K562 (cell line): ENCODE data around the gene TMEM53. TPM values are rescaled to one million over a fixed set of nuclear protein-coding genes. Genes with fewer than 3 reads are reported as not detected.

Source experiments
- ARNT ChIP-seq, 2 experiments: fragments of 450-650 bp; IDR thresholded peaks; 2 replicates each; pipeline ENCODE4 v1.6.1; 2016; ENCODE audit warnings: mild to moderate bottlenecking in 1 of 2
- GTF2A2 ChIP-seq: IDR thresholded peaks from 2 replicates; pipeline ENCODE4 v1.6.1; 2016; ENCODE audit warnings: mild to moderate bottlenecking, missing genetic modification characterization, missing compliant biosample characterization
- NR1H2 ChIP-seq: sonication (generic); formaldehyde crosslinking; IDR thresholded peaks from 2 replicates; pipeline ENCODE4 v1.4.0; 2020; ENCODE audit warnings: mild to moderate bottlenecking, missing genetic modification reagents
- PHF21A ChIP-seq: fragments of 450-650 bp; IDR thresholded peaks from 2 replicates; pipeline ENCODE4 v1.6.1; 2017; ENCODE audit warnings: low read depth, borderline replicate concordance
- PHF8 ChIP-seq: fragments of 200-600 bp; sonication (generic); IDR thresholded peaks from 2 replicates; pipeline ENCODE4 v1.6.1; 2012; ENCODE audit warnings: mixed run types, mild to moderate bottlenecking, inconsistent platforms, low read length, moderate library complexity, borderline replicate concordance
- PTRF ChIP-seq: fragments of 450-650 bp; IDR thresholded peaks from 2 replicates; pipeline ENCODE4 v1.6.1; 2016; ENCODE audit warnings: mild to moderate bottlenecking, missing genetic modification characterization, missing compliant biosample characterization
- RBM25 ChIP-seq: fragments of 200-400 bp; formaldehyde crosslinking; IDR thresholded peaks from 2 replicates; pipeline ENCODE4 v1.6.1; 2018; ENCODE audit warnings: low read length, low read depth, moderate library complexity; ENCODE audit not compliant: severe bottlenecking
- RFX5 ChIP-seq: IDR thresholded peaks from 2 replicates; pipeline ENCODE4 v1.6.1; 2011; ENCODE audit warnings: low read depth, mild to moderate bottlenecking, improper control_type of control experiment, low read length
- TARDBP ChIP-seq: fragments of 450-650 bp; IDR thresholded peaks from 2 replicates; pipeline ENCODE4 v1.6.1; 2016
- ZFP36 ChIP-seq: fragments of 150-350 bp; IDR thresholded peaks from 2 replicates; pipeline ENCODE4 v1.6.1; 2018; ENCODE audit warnings: low read length, low read depth; ENCODE audit not compliant: partially characterized antibody
- ZNF253 ChIP-seq: fragments of 250-450 bp; sonication (Bioruptor Pico); conservative IDR thresholded peaks from 2 replicates; pipeline ENCODE4 v1.6.1; 2021; ENCODE audit warnings: mild to moderate bottlenecking
- ZNF79 ChIP-seq: fragments of 250-450 bp; sonication (Bioruptor Pico); IDR thresholded peaks from 2 replicates; pipeline ENCODE4 v1.4.0; 2020; ENCODE audit warnings: low read depth, mild to moderate bottlenecking, moderate library complexity
- polyA plus RNA-seq, 8 experiments: library from polyadenylated mRNA; depleted of rRNA in 4 of 8; stranded (reverse) in 5 of 8; unstranded in 3 of 8; fragments of >200 nt; fragmentation: Nextera tagmentation in 2 of 8; fragmentation: Illumina TruSeq in 1 of 8; extraction: Ambion mirVana in 2 of 8; extraction: Trizol in 1 of 8; gene quantifications; 2 replicates each; pipeline versions ENCODE4 v1.2.1 to v1.2.3, GENCODE V29; 2011 to 2014; ENCODE audit warnings: inconsistent platforms in 1 of 8, missing spikeins in 1 of 8
- total RNA-seq, 7 experiments: library from RNA; depleted of rRNA in 6 of 7; stranded (reverse); fragments of >200 nt in 6 of 7; fragmentation: Illumina TruSeq in 2 of 7; extraction: Trizol in 2 of 7; gene quantifications; 2 replicates each; pipeline versions ENCODE4 v1.2.1 to v1.2.3, GENCODE V29; 2011 to 2021; ENCODE audit warnings: low replicate concordance in 1 of 7
- TF ChIP-seq, protein P1 (sequence below): fragments of 250-450 bp; sonication (Bioruptor Pico); IDR thresholded peaks from 2 replicates; pipeline ENCODE4 v1.9.0; 2021; ENCODE audit warnings: mild to moderate bottlenecking, inconsistent platforms
- TF ChIP-seq, protein P2 (sequence below): fragments of 250-450 bp; sonication (Bioruptor Pico); IDR thresholded peaks from 2 replicates; pipeline ENCODE4 v1.8.0; 2021; ENCODE audit warnings: borderline replicate concordance, mild to moderate bottlenecking, moderate library complexity; ENCODE audit not compliant: poor library complexity, severe bottlenecking
- TF ChIP-seq, protein P3 (sequence below): sonication (generic); formaldehyde crosslinking; IDR thresholded peaks from 2 replicates; pipeline ENCODE4 v1.8.1; 2023; ENCODE audit warnings: missing genetic modification reagents, mild to moderate bottlenecking, borderline replicate concordance
- TF ChIP-seq, protein P4 (sequence below): IDR thresholded peaks from 2 replicates; pipeline ENCODE4 v1.6.1; 2012; ENCODE audit warnings: low read depth, low read length, improper control_type of control experiment, borderline replicate concordance

TMEM53 gene
- total and polyA plus RNA-seq, 9 of the 15 experiments (the other 6 are each of a cell fraction or from before 2014, with no cell fraction given): 0.23 to 3.7 (median 2.0) TPM

DNA sequence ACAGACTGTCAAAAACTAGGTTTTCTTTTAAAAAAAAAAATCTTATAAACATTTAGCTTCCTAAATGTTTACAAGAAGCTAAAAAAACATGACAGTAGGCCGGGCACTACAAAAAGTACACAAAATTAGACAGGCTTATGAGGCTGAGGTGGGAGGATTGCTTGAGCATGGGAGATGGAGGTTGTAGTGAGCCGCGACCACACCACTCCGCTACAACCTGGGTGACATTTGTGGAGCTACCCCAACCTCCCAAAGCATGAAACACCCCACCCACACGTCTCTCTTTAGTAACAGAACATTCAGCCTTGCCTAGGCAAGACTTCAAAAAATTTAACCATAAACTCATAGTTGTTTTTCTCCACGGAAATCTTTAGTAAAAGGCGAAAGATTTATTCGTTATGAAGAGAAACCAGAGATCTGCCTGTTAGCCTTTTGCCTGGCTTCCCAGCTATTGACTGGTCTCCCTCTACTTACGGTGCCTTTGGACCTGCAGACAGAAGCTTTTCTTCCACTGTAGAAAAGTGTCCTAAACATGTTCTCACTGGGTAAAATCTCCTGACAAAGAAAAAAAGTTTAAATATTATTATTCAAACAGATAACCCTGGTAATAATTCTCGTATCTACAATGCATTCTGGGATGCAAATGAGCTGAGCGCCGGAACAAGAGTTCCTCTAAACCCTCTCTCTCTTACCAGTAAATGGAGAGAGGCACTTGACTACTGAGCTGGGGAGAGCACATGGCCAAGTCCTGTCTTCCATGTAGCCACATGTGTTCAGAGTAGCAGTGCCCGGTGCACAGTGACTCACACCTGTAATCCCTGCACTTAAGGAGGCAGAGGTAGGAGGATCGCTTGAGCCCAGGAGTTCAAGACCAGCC, 47.4 kb upstream of the TMEM53 start (continued):
- TF ChIP-seq, protein P1, sequence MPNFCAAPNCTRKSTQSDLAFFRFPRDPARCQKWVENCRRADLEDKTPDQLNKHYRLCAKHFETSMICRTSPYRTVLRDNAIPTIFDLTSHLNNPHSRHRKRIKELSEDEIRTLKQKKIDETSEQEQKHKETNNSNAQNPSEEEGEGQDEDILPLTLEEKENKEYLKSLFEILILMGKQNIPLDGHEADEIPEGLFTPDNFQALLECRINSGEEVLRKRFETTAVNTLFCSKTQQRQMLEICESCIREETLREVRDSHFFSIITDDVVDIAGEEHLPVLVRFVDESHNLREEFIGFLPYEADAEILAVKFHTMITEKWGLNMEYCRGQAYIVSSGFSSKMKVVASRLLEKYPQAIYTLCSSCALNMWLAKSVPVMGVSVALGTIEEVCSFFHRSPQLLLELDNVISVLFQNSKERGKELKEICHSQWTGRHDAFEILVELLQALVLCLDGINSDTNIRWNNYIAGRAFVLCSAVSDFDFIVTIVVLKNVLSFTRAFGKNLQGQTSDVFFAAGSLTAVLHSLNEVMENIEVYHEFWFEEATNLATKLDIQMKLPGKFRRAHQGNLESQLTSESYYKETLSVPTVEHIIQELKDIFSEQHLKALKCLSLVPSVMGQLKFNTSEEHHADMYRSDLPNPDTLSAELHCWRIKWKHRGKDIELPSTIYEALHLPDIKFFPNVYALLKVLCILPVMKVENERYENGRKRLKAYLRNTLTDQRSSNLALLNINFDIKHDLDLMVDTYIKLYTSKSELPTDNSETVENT: peak; percentile 99
- TF ChIP-seq GTF2A2 (peak; percentile 100), NR1H2 (peak; percentile 99), ZFP36 (peak; percentile 83), TARDBP (peak; percentile 90), PHF21A (peak; percentile 97), PHF8 (peak; percentile 56; the same call in 1 of the 2 replicates), RFX5 (0 out of 2 replicates have a peak, but pooled peaks have one; percentile 66), RBM25 (peak; percentile 51), ZNF79 (CRISPR knock-in tag) (no peak), ARNT (IDR thresholded peaks at IDR 0.05) (peak; percentile 99), PTRF (tag) (0 out of 2 replicates have a peak, but pooled peaks have one; percentile 42), ZNF253 (CRISPR knock-in tag) (peak; percentile 99)
- TF ChIP-seq, protein P2, sequence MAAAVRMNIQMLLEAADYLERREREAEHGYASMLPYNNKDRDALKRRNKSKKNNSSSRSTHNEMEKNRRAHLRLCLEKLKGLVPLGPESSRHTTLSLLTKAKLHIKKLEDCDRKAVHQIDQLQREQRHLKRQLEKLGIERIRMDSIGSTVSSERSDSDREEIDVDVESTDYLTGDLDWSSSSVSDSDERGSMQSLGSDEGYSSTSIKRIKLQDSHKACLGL (CRISPR knock-in tag): peak; percentile 62
- TF ChIP-seq, protein P3, sequence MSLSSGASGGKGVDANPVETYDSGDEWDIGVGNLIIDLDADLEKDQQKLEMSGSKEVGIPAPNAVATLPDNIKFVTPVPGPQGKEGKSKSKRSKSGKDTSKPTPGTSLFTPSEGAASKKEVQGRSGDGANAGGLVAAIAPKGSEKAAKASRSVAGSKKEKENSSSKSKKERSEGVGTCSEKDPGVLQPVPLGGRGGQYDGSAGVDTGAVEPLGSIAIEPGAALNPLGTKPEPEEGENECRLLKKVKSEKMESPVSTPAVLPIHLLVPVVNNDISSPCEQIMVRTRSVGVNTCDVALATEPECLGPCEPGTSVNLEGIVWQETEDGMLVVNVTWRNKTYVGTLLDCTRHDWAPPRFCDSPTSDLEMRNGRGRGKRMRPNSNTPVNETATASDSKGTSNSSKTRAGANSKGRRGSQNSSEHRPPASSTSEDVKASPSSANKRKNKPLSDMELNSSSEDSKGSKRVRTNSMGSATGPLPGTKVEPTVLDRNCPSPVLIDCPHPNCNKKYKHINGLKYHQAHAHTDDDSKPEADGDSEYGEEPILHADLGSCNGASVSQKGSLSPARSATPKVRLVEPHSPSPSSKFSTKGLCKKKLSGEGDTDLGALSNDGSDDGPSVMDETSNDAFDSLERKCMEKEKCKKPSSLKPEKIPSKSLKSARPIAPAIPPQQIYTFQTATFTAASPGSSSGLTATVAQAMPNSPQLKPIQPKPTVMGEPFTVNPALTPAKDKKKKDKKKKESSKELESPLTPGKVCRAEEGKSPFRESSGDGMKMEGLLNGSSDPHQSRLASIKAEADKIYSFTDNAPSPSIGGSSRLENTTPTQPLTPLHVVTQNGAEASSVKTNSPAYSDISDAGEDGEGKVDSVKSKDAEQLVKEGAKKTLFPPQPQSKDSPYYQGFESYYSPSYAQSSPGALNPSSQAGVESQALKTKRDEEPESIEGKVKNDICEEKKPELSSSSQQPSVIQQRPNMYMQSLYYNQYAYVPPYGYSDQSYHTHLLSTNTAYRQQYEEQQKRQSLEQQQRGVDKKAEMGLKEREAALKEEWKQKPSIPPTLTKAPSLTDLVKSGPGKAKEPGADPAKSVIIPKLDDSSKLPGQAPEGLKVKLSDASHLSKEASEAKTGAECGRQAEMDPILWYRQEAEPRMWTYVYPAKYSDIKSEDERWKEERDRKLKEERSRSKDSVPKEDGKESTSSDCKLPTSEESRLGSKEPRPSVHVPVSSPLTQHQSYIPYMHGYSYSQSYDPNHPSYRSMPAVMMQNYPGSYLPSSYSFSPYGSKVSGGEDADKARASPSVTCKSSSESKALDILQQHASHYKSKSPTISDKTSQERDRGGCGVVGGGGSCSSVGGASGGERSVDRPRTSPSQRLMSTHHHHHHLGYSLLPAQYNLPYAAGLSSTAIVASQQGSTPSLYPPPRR (CRISPR knock-in tag): peak; percentile 99
- TF ChIP-seq, protein P4, sequence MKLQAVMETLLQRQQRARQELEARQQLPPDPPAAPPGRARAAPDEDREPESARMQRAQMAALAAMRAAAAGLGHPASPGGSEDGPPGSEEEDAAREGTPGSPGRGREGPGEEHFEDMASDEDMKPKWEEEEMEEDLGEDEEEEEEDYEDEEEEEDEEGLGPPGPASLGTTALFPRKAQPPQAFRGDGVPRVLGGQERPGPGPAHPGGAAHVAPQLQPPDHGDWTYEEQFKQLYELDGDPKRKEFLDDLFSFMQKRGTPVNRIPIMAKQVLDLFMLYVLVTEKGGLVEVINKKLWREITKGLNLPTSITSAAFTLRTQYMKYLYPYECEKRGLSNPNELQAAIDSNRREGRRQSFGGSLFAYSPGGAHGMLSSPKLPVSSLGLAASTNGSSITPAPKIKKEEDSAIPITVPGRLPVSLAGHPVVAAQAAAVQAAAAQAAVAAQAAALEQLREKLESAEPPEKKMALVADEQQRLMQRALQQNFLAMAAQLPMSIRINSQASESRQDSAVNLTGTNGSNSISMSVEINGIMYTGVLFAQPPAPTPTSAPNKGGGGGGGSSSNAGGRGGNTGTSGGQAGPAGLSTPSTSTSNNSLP: 0 out of 2 replicates have a peak, but pooled peaks have one; percentile 59
